SK-N-SH treated with all-trans-retinoic acid at 6 μM for 48 hours (cell line): ENCODE measurements around the gene MAPK6.

Experiments
- ESRRG ChIP-seq: fragments of 250-450 bp; sonication (Bioruptor Pico); IDR thresholded peaks from 2 replicates; pipeline ENCODE4 v1.6.1; 2021; ENCODE audit warnings: mild to moderate bottlenecking
- GLIS3 ChIP-seq: fragments of 250-450 bp; sonication (Bioruptor Pico); IDR thresholded peaks from 2 replicates; pipeline ENCODE4 v1.5.0; 2020; ENCODE audit warnings: mild to moderate bottlenecking, moderate library complexity
- ISL1 ChIP-seq: fragments of 250-450 bp; sonication (Bioruptor Pico); IDR thresholded peaks from 2 replicates; pipeline ENCODE4 v2.1.2; 2022; ENCODE audit warnings: mild to moderate bottlenecking, moderate library complexity
- PATZ1 ChIP-seq: fragments of 250-450 bp; sonication (Bioruptor Pico); IDR thresholded peaks from 2 replicates; pipeline ENCODE4 v1.8.0; 2020; ENCODE audit warnings: mild to moderate bottlenecking, moderate library complexity, borderline replicate concordance
- TOX ChIP-seq: fragments of 250-450 bp; sonication (Bioruptor Pico); IDR thresholded peaks from 2 replicates; pipeline ENCODE4 v1.8.0; 2021; ENCODE audit warnings: mild to moderate bottlenecking, moderate library complexity, borderline replicate concordance
- TF ChIP-seq, protein P1 (sequence below): fragments of 250-450 bp; sonication (Bioruptor Pico); IDR thresholded peaks from 2 replicates; pipeline ENCODE4 v1.5.1; 2020; ENCODE audit warnings: low read depth, mild to moderate bottlenecking, moderate library complexity

GRCh38 chr15:52028431-52029093 is 9.5 kb downstream of the MAPK6 start:
- TF ChIP-seq GLIS3 (CRISPR knock-in tag) (no peak), PATZ1 (CRISPR knock-in tag) (no peak), ISL1 (CRISPR knock-in tag) (no peak), ESRRG (CRISPR knock-in tag) (no peak), TOX (CRISPR knock-in tag) (no peak)
- TF ChIP-seq, protein P1, sequence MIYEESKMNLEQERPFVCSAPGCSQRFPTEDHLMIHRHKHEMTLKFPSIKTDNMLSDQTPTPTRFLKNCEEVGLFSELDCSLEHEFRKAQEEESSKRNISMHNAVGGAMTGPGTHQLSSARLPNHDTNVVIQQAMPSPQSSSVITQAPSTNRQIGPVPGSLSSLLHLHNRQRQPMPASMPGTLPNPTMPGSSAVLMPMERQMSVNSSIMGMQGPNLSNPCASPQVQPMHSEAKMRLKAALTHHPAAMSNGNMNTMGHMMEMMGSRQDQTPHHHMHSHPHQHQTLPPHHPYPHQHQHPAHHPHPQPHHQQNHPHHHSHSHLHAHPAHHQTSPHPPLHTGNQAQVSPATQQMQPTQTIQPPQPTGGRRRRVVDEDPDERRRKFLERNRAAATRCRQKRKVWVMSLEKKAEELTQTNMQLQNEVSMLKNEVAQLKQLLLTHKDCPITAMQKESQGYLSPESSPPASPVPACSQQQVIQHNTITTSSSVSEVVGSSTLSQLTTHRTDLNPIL (CRISPR knock-in tag): no peak
